ENCODE measurements around the gene ZACN. TPM values are rescaled to one million over a fixed set of nuclear protein-coding genes. Genes with fewer than 3 reads are reported as not detected.

Gene ZACN
- total RNA-seq, 1 experiment from 2014 or later, result not detected

DNA sequence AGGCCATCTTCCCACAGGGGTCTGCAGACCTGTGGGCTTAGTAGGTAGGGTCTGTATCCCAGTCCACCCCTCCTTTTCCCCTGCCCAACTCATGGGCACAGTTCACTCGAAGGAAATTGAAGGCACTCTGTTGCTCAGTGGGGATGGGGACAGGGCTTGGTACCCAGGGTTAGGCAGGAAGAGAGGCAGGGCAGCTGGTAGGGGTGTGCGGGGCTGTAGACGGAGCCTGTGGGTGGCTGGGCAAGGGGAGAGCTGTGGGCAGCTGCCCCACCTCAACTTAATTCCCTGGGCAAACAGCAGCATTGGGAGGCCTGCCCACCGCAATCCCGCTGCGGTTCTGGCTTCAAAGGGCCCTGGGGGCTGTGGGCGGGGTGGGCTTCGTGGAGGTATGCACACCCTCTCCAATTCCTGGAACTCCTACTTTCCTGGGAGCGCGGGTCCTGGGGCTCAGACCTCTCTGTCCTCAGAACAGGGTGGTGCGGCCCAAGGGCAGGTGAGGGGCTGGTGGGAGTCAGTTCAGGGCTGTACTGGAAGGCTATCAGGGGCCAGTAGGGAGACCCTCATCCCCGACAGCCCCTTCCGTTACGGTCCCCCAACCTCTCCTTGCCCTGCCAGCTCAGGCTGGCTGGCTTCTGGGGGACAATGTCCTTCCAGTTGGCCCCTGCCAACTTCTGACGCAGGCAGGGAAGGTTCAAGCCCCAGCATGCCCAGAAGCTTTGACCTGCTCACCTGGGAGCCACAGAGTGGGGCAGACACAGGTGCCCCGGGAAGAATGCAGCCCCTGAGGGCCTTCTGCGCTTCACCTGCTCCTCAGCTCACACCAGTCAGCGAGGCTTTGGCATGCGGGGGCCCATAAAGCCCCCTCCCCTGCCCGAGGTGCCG is 53.0 kb downstream of the ZACN start:
- no peaks in the 10 kb centered on the region for H3K36me3 ChIP-seq
- H3K4me3 ChIP-seq, result no peak overlapping the region
- no peaks in the 10 kb centered on the region for H3K4me1 ChIP-seq (replicated peaks)
- H3K27me3 ChIP-seq (replicated peaks), result no peaks in the 10 kb centered on the region
- H3K9me3 ChIP-seq (replicated peaks), result no peaks in the 10 kb centered on the region
- no peak overlapping the region for H3K27ac ChIP-seq
- no peak for DNase-seq (ENCODE audit: low read depth in 1 of 2, low spot score in 2 of 2)

Other genes with a start within 250 kb of the ZACN start
- gene UNC13D, start 234.8 kb upstream of the ZACN start, total RNA-seq (2014; rRNA removed; shearing (Covaris generic)), result not detected in 2 replicates
- 22.6 and 28.8 TPM in 2 replicates for gene WBP2, start 223.8 kb upstream of the ZACN start, total RNA-seq (2014; rRNA removed; shearing (Covaris generic))
- gene TRIM47, start 200.6 kb upstream of the ZACN start, total RNA-seq (2014; rRNA removed; shearing (Covaris generic)), result 11.9 and 17.5 TPM in 2 replicates
- gene TRIM65, start 182.2 kb upstream of the ZACN start, total RNA-seq (2014; rRNA removed; shearing (Covaris generic)), result 11.9 and 17.6 TPM in 2 replicates
- gene MRPL38, start 174.3 kb upstream of the ZACN start, total RNA-seq (2014; rRNA removed; shearing (Covaris generic)), result 54.0 and 55.7 TPM in 2 replicates
- 20.1 and 29.0 TPM in 2 replicates for gene FBF1, start 138.1 kb upstream of the ZACN start, total RNA-seq (2014; rRNA removed; shearing (Covaris generic))
- gene ACOX1, start 100.0 kb upstream of the ZACN start, total RNA-seq (2014; rRNA removed; shearing (Covaris generic)), result 32.0 and 33.4 TPM in 2 replicates
- gene TEN1, start 99.9 kb upstream of the ZACN start, total RNA-seq (2014; rRNA removed; shearing (Covaris generic)), result 26.9 and 31.0 TPM in 2 replicates
- 2.0 and 5.1 TPM in 2 replicates for gene CDK3, start 78.3 kb upstream of the ZACN start, total RNA-seq (2014; rRNA removed; shearing (Covaris generic))
- not detected in 2 replicates for gene EVPL, start 51.9 kb upstream of the ZACN start, total RNA-seq (2014; rRNA removed; shearing (Covaris generic))
- gene SRP68, start 6.7 kb upstream of the ZACN start, total RNA-seq (2014; rRNA removed; shearing (Covaris generic)), result 38.4 and 48.1 TPM in 2 replicates
- gene GALR2, start 4.4 kb upstream of the ZACN start, total RNA-seq (2014; rRNA removed; shearing (Covaris generic)), result 0.18 TPM in 1 of 2 replicates, not detected in the other
- gene EXOC7, start 24.6 kb downstream of the ZACN start, total RNA-seq (2014; rRNA removed; shearing (Covaris generic)), result 98.2 and 133 TPM in 2 replicates
- gene FOXJ1, start 62.1 kb downstream of the ZACN start, total RNA-seq (2014; rRNA removed; shearing (Covaris generic)), result not detected in 2 replicates
- gene RNF157, start 161.3 kb downstream of the ZACN start, total RNA-seq (2014; rRNA removed; shearing (Covaris generic)), result 4.6 and 9.4 TPM in 2 replicates
- gene UBALD2, start 186.2 kb downstream of the ZACN start, total RNA-seq (2014; rRNA removed; shearing (Covaris generic)), result 7.6 and 13.7 TPM in 2 replicates
- 2.0 and 4.7 TPM in 2 replicates for gene QRICH2, start 229.1 kb downstream of the ZACN start, total RNA-seq (2014; rRNA removed; shearing (Covaris generic))

All from SJSA1 (cell line).